Endothelial cell of umbilical vein (primary cell): ENCODE results near the gene TTLL11. TPM values are rescaled to one million over a fixed set of nuclear protein-coding genes. Genes with fewer than 3 reads are reported as not detected.

Experiments used
- BruUV-seq: library from RNA; stranded (reverse); fragments of 400-500 nt; replicated peaks from 2 replicates; lab custom pipeline; 2021; lab: Mats Ljungman, UMichigan
- CTCF ChIA-PET: fragments of 300-600, 350-600 bp; sonication (Branson Sonifier 250); formaldehyde crosslinking; loops from one replicate; lab custom pipeline; 2021; ENCODE audit warnings: antibody characterized with exemption, inconsistent platforms; lab: Charles Lee
- POLR2A ChIA-PET: fragments of 300-600, 350-600 bp; sonication (Branson Sonifier 250); formaldehyde crosslinking; loops from one replicate; lab custom pipeline; 2021; ENCODE audit warnings: antibody characterized with exemption, inconsistent platforms; lab: Charles Lee
- DNase-seq: peaks from one replicate; pipeline ENCODE4 v3.0.0-alpha.2; 2011; ENCODE audit warnings: low read depth, low spot score
- FAIRE-seq: peaks from 2 replicates; lab custom pipeline; 2011; peaks lifted over from hg19 to GRCh38; lab: Jason Lieb, UNC
- H2AFZ ChIP-seq: 2 replicates; pipeline ENCODE4 v1.6.0; 2012; ENCODE audit warnings: low read depth, low read length, control low read depth, inconsistent platforms
- H3K27ac ChIP-seq: 2 replicates; pipeline ENCODE4 v1.5.1; 2011; ENCODE audit warnings: low read depth, mild to moderate bottlenecking, control low read depth, low read length, moderate library complexity; ENCODE audit not compliant: insufficient read depth
- H3K27me3 ChIP-seq, 2 experiments: 2 replicates each; pipeline versions ENCODE4 v1.6.0 to v1.6.1; 2011; ENCODE audit warnings: low read length in 2 of 2, mixed read lengths in 1 of 2; ENCODE audit not compliant: control insufficient read depth in 2 of 2, insufficient read depth in 2 of 2
- H3K36me3 ChIP-seq, 2 experiments: 2 replicates in 1 of 2; 3 replicates in 1 of 2; pipeline ENCODE4 v1.5.1; 2011; ENCODE audit warnings: low read length in 2 of 2, mild to moderate bottlenecking in 1 of 2, moderate library complexity in 1 of 2; ENCODE audit not compliant: control insufficient read depth in 2 of 2, insufficient read depth in 2 of 2; ENCODE audit errors: extremely low read depth in 1 of 2
- H3K4me1 ChIP-seq: 3 replicates; pipeline ENCODE4 v1.5.1; 2011; ENCODE audit warnings: mild to moderate bottlenecking, low read length; ENCODE audit not compliant: control insufficient read depth, insufficient read depth; ENCODE audit errors: extremely low read depth
- H3K4me2 ChIP-seq: 2 replicates; pipeline ENCODE4 v1.6.1; 2011; ENCODE audit warnings: low read length, control low read depth, mixed read lengths; ENCODE audit not compliant: insufficient read depth
- H3K4me3 ChIP-seq, 3 experiments: fragments of 200-600 bp in 1 of 3; sonication (generic), shearing (Covaris generic) in 1 of 3; replicated peaks in 1 of 3; 2 replicates each; pipeline ENCODE4 v1.5.1; 2011 to 2016; ENCODE audit warnings: control low read depth in 3 of 3, low read length in 3 of 3, mild to moderate bottlenecking in 2 of 3, inconsistent platforms in 1 of 3, low read depth in 1 of 3, moderate library complexity in 1 of 3; ENCODE audit not compliant: insufficient read depth in 1 of 3
- H3K79me2 ChIP-seq: 2 replicates; pipeline ENCODE4 v1.6.0; 2012; ENCODE audit warnings: low read length, inconsistent platforms; ENCODE audit not compliant: control insufficient read depth, insufficient read depth
- H3K9ac ChIP-seq: replicated peaks from 2 replicates; pipeline ENCODE3; 2011; ENCODE audit warnings: low read length, control low read depth; ENCODE audit not compliant: insufficient read depth; ENCODE audit errors: extremely low read depth
- H3K9me1 ChIP-seq: replicated peaks from 3 replicates; pipeline ENCODE4 v1.6.0; 2011; ENCODE audit warnings: mild to moderate bottlenecking, low read length; ENCODE audit not compliant: control insufficient read depth, insufficient read depth; ENCODE audit errors: extremely low read depth
- H3K9me3 ChIP-seq: replicated peaks from 2 replicates; pipeline ENCODE4 v1.5.1; 2012; ENCODE audit warnings: low read length, inconsistent platforms; ENCODE audit not compliant: control insufficient read depth, insufficient read depth
- H4K20me1 ChIP-seq: replicated peaks from 2 replicates; pipeline ENCODE3; 2011; ENCODE audit warnings: mild to moderate bottlenecking, low read length; ENCODE audit not compliant: control insufficient read depth, insufficient read depth; ENCODE audit errors: extremely low read depth
- CTCF ChIP-seq, 2 donors: IDR thresholded peaks; 1 replicate in 1 of 2; 2 replicates in 1 of 2; pipeline ENCODE4 v1.5.1; 2011; ENCODE audit warnings: low read length in 2 of 2, mild to moderate bottlenecking in 2 of 2, moderate library complexity in 2 of 2, control low read depth in 1 of 2, inconsistent platforms in 1 of 2, low read depth in 1 of 2; ENCODE audit not compliant: insufficient read depth in 1 of 2; ENCODE audit errors: extremely low read depth in 1 of 2
- EZH2 ChIP-seq: IDR thresholded peaks from 2 replicates; pipeline ENCODE4 v1.6.1; 2012; ENCODE audit warnings: borderline replicate concordance, low read depth, mild to moderate bottlenecking, moderate library complexity, low read length, inconsistent platforms; ENCODE audit not compliant: severe bottlenecking
- FOS ChIP-seq: IDR thresholded peaks from 2 replicates; pipeline ENCODE4 v1.6.1; 2011; ENCODE audit warnings: mild to moderate bottlenecking, low read length, moderate library complexity, borderline replicate concordance; ENCODE audit not compliant: insufficient read depth
- GATA2 ChIP-seq: IDR thresholded peaks from 2 replicates; pipeline ENCODE4 v1.7.0; 2011; ENCODE audit warnings: low read depth, mild to moderate bottlenecking, moderate library complexity, mixed read lengths, low read length; ENCODE audit not compliant: insufficient read length, insufficient read depth
- JUN ChIP-seq: IDR thresholded peaks from 2 replicates; pipeline ENCODE4 v1.6.1; 2011; ENCODE audit warnings: borderline replicate concordance, low read depth; ENCODE audit not compliant: insufficient read length, insufficient read depth
- MYC ChIP-seq: IDR thresholded peaks from one replicate; pipeline ENCODE4 v1.6.1; 2011; ENCODE audit warnings: mild to moderate bottlenecking, low read depth, low read length
- POLR2A ChIP-seq: IDR thresholded peaks from 2 replicates; pipeline ENCODE4 v1.6.1; 2012; ENCODE audit warnings: low read depth, mild to moderate bottlenecking, control low read depth, low read length
- POLR2AphosphoS5 ChIP-seq: IDR thresholded peaks from 2 replicates; pipeline ENCODE4 v1.6.1; 2012; ENCODE audit warnings: low read depth, mild to moderate bottlenecking, control low read depth, low read length, moderate library complexity; ENCODE audit not compliant: insufficient read depth
- dilution Hi-C: fragments of 300-500 bp; cut with MboI; formaldehyde crosslinking; loops from one replicate; pipeline ENCODE4 v1.15.0; 2019; ENCODE audit warnings: low sequenced_read_pairs; ENCODE audit not compliant: extremely low pct_ligation_motif_present
- intact Hi-C: fragments of 100-400 bp; cut with micrococcal nuclease; formaldehyde crosslinking; loops from one replicate; pipeline ENCODE4 v1.10.0; 2022
- polyA plus RNA-seq, 4 experiments: library from polyadenylated mRNA; depleted of rRNA in 3 of 4; stranded (reverse) in 3 of 4; unstranded in 1 of 4; fragments of >200 nt; gene quantifications; 2 replicates each; pipeline versions ENCODE4 v1.2.1 to v1.2.3, GENCODE V29; 2011 to 2012; ENCODE audit warnings: missing spikeins in 1 of 4
- total RNA-seq: library from RNA; stranded (reverse); gene quantifications from 2 replicates; pipeline ENCODE4 v1.2.3, GENCODE V29; 2021
- TF ChIP-seq, protein P1 (sequence below): IDR thresholded peaks from 2 replicates; pipeline ENCODE4 v1.6.1; 2011; ENCODE audit not compliant: insufficient read depth, insufficient read length

Gene TTLL11
- total and polyA plus RNA-seq, 2 donors (not counting 3 experiments of a cell fraction or from before 2014, with no cell fraction given), result 4.9 to 5.1 TPM

GRCh38 chr9:122106576-122106975 is 13.5 kb upstream of the TTLL11 start:
- FAIRE-seq, result no peak
- Histone ChIP-seq H3K27ac (no peak overlapping the region), H3K36me3 (no peaks in the 10 kb centered on the region), H3K9me3 (no peaks in the 10 kb centered on the region), H3K4me3 (no peak overlapping the region), H3K27me3 (no peaks in the 10 kb centered on the region), H3K79me2 (no peaks in the 10 kb centered on the region), H2AFZ (no peak overlapping the region), H3K9me1 (no peaks in the 10 kb centered on the region), H4K20me1 (no peaks in the 10 kb centered on the region), H3K9ac (no peak overlapping the region), H3K4me2 (no peak overlapping the region), H3K4me1 (no peaks in the 10 kb centered on the region)
- no TSS peak for BruUV-seq
- ChIA-PET POLR2A (no interaction called here), CTCF (interaction anchor here (1.0 to 2.4 kb wide), 3 partner anchors 9 to 704 kb away, joined by 3 to 9 read pairs (median 3); no protein-coding TSS in a partner anchor)
- DNase-seq, result no peak
- intact Hi-C loops, result no loop called here
- dilution Hi-C loops, result loop anchor here (25.0 kb wide), 1 partner anchor 256 kb away; the partner anchor contains the start of gene PTGS1
- TF ChIP-seq JUN (no peak), CTCF (IDR thresholded peaks at IDR 0.05; ENCODE audit: extremely low read depth in 1 of 2, insufficient read depth in 1 of 2, low read depth in 1 of 2, low read length in 2 of 2) (no peak), EZH2 (no peak), GATA2 (no peak), FOS (no peak), POLR2A (no peak), POLR2AphosphoS5 (no peak), MYC (no peak)
- TF ChIP-seq, protein P1, sequence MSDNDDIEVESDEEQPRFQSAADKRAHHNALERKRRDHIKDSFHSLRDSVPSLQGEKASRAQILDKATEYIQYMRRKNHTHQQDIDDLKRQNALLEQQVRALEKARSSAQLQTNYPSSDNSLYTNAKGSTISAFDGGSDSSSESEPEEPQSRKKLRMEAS, result no peak
